HCEC 1CT (cell line): ENCODE measurements around the gene COL9A2.

Experiments
- DNase-seq: peaks from one replicate; pipeline ENCODE4 v3.0.0-alpha.2; 2017

The COL9A2 gene

DNA sequence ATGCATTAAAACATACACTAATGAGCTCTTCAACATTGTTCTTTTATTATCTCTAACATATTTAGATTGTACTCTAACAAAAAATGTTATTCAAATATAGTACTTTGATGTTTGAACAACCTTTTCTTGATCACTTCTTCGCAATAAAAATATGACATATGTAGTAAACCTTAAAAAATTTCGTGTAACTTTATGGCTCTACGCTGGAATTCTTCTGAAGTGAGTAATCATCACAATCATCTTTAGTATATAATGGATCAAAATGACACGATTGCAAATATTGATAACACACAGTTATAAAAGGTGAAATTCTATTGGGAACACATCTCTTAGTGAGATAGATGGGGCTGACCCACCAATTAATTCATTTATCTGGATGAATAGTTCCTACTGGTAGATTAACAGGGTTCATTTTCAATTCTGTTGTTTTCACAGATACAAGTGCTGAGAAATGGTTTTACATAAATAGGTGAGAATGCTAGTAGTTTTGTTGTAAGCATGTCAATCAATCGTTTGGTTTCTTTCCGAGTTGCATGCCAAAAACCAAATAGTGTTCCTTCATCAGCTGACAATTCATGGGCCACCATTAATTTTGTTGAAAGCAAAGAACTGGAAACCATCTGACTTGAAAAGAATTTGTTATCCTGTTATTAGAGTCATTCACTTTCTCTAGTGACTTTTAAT is 60.5 kb downstream of the COL9A2 start:
- DNase-seq = peak; percentile 14

DNA sequence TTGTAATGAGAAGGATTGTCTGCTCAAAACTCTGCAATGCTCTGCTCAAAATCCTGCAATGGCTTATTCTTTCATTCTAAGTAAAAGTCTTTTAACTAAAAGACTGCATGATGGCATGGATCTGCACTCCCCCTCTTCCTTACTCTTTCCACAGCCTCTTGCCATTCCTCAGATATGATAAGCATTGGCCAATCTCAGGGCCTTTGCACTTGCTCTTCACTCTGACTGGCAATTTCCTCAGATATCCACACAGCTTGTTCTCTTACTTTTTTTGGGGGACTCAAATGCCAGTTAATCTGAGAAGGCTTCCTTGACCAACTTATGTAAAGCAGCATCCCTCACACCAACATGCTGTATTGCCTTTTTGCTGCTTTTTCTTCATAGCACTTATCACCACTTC is 61.9 kb downstream of the COL9A2 start:
- no peak for DNase-seq

DNA sequence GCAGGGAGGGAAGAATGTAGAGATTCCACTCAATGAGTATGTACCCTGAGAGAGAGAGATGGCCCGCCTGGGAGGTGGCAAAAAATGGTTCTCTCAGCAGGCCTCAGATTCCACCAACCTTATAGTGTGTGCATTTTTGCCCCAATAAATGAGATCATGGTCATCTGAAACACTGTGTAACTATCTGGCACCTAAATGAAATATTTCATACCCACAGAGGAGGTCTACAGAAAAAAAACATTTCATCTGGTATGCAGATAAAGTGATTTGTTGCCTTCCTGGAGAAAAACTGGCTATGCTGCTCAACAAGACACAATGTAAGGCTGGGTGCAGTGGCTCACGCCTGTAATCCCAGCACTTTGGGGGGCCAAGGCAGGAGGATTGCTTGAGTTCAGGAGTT is 64.5 kb downstream of the COL9A2 start:
- no peak for DNase-seq

DNA sequence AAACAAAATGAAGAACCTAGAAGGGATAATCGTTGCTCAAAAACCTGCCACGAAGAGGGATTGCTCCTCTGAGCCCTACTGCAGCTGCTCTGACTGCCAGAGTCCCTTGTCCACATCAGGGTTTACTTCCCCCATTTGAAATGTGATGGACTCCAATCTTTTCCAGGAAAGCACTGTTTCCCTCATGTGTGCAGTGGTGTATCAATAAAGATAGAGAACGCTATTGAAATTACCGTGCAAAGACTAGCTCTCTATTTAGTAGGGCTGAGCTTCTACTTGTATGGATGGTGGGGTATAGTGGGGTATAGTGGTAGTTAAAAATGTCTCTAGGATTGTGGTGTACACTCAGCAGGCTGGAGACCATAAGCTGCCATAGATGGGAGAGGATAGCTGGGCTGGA is 65.6 kb downstream of the COL9A2 start:
- no peak for DNase-seq
